HG03342 (cell line): ENCODE measurements around the gene INPP5B.
A peak's percentile ranks its signal among the peaks of the same experiment; 100 is the strongest.

Experiments used
- ATAC-seq: cut with Tn5 transposase; IDR thresholded peaks from one replicate; pipeline ENCODE4 v1.9.1; 2021; ENCODE audit warnings: mild to moderate bottlenecking, moderate library complexity; ENCODE audit not compliant: unreplicated experiment

The INPP5B gene

DNA sequence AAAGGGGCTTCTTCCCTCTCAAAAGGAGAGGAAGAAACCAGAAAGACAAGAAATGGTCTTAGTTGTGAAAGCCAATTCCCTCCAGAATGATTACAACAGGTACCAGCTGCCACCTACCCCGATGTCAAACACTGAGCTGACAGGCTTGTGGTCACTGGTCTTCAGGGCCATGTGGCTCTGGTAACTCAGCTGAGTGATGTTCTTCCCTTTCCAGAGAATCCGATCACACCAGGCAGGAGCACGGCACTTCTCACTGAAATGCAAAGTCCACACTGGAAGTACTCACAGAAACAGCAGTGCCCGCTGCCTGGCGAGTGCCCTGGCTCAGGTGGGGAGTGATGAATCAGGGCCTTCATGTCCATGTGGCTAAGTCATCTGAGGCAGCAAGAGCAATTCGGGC lies 68.8 kb downstream of the INPP5B start:
- no peak for ATAC-seq

- ATAC-seq, result no peak
Measured at GRCh38 chr1:37875833-37876232, 71.0 kb downstream of the INPP5B start.

DNA sequence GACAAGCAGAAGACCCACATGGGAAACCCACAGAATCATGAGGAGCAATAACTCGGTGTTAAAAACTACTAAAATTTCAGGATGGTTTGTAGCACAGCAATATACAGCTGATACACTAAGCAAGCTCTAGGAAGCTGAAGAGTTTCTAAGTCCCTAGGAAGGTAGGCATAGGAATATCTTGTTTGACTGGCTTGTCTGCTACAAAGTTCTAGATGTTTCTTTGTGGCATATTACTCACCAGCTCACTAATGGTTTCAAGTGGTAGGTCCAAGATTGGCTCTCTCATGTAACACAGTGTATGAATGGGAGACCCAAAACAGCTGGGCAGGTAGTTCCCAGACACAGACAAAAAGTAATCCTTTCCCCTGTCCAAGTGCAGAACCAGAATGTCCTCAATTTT lies 74.2 kb downstream of the INPP5B start:
- no peak for ATAC-seq

DNA sequence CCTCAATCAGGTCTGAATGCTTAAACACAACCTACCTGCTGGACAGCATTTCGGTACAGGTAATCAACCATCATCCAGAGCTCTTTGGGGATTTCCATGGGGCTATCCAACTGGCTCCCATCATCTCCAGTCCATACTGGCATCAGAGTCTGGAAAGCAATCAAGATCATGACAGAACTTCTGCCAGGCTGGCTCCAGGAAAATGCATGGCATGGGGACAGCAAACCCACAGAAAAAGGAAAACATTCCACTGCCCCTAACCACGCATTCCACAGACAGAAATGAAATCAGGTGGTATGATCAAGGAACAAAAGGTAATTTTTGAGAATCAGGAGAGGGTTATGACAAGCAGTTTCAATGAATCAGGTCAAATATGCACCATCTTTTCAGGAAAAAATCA lies 78.4 kb downstream of the INPP5B start:
- ATAC-seq, result no peak

GRCh38 chr1:37867784-37868183 lies 79.1 kb downstream of the INPP5B start:
- ATAC-seq, result no peak

DNA sequence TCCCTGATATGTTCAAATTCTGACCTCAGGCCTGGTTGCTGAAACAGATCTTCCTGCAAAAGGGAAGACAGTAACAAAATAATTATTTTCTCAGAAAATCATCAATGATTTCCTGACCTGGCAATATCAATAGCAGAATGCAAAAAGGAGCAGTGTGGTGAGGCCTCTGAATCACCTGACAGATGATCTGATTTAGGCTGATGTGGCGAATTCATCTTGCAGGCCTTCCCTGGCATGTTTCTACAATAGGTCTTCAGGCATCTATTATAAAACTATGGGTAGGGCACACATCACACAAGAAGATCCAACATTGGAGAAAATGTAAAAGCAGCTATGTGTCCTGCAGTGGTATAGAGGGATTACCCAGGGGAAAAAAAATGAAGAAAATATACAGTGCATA lies 80.4 kb downstream of the INPP5B start:
- no peak for ATAC-seq

GRCh38 chr1:37865348-37866120 lies 81.3 kb downstream of the INPP5B start:
- no peak for ATAC-seq

GRCh38 chr1:37862330-37862729 lies 84.5 kb downstream of the INPP5B start:
- no peak for ATAC-seq

DNA sequence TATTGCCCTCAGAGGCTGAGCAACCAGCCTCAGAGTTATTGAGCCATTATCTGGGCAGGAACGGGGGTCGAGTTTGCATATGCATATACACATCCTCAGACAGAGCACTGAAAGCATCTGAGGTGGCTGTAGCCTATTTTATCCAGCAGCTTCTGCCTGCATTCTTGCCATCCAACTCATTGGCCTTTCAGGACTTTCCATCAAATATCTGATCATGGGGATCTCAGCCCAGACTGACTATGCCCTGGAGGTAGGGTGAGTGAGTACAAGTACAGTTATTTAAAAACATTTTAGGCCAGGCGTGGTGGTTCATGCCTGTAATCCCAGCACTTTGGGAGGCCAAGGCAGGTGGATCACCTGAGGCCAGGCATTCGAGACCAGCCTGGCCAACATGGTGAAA lies 85.7 kb downstream of the INPP5B start:
- no peak for ATAC-seq

GRCh38 chr1:37860346-37860666 lies 86.5 kb downstream of the INPP5B start:
- no peak for ATAC-seq

DNA sequence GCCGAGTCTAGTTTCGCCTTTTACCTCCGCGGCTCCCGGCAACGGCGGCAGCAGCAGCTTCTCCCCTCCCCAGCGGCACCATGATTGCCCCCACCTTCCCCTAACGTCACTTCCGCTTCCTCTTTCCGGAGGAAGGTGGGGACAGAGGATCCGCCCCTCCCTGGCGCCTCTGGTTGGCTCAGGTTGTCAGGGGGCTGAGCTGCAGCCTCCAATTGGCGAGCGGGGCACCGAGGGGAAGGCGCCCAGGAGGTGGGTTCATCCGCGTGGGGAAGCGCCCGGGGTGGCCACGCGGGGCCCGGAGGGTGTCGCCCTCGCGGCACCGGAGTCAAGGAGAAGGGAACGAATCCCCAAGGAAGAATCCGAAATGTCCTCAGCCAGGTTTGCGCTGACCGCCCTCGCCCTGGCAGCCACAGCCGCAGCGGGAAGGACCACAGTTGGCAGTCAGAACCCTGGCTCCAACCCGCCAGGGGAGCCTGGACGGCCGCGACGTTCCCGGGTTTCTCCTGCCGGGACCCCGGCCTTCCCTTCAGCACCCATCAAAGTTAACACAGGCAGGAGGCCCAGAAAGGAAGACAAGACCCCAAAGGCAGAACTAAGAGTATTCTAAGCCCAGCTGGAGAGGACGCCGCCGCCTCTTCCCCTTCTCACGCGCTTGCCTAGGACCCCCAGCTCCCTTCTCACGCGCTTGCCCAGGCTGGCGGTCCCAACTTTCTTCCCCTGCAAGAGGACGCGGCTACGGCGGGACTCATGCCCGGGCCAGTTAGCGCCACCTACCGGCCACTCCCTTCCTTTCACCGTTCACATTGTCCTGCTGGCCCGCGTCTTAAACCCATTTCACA lies 87.1 kb downstream of the INPP5B start, which contains the start of gene MTF1:
TSS of gene MTF1 (minus strand) at position 86 of the 839 bp plus-strand sequence. CDS start 1,934 bp downstream, outside the sequence.
- ATAC-seq, result peak; percentile 90

DNA sequence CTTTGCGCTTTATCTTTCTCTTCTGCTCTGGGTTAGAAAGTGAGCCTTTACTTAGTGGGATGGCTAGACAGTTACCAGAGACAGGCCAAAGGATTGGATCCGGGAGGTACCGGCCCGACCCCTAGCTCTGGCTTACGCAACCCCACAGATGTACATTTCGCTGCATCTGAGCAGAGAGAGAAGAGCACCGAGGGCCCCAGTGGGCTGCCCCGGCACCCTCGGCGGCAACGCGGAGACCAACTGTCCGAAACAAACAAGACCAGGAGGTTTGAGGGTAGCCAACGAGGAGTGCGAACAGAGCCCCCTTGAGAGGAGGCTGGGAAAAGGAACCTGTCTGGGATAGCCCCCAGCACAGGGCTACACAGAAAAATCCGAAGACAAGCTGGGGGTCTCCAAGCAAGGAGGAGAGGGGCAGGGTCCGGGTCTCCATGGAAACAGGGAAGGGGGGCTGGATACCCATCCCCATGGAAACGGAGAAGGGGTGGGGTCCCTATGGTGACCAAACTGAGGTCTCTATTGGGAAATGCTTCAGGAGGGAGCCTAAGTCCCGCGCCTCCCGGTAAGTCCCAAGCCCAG lies 87.8 kb downstream of the INPP5B start:
- peak; percentile 19 for ATAC-seq

DNA sequence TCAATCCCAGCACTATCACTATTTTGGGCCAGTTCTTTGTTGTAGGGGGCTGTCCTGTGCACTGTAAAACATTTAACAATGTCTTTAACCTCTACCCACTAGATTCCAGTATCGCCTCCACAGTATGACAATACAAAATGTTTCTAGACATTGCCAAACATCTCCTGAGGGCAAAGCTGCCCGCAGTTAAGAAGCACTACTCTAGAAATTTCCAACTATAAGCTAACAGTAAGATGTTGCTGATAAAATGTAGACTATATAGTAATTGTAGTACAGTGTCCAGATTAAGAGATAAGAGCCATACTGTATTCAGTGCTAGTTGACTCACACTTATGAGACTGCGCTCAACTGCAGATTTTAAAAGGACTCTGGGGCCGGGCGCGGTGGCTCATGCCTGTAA lies 92.4 kb downstream of the INPP5B start:
- no peak for ATAC-seq

GRCh38 chr1:37853157-37853556 lies 93.7 kb downstream of the INPP5B start:
- ATAC-seq, result no peak

DNA sequence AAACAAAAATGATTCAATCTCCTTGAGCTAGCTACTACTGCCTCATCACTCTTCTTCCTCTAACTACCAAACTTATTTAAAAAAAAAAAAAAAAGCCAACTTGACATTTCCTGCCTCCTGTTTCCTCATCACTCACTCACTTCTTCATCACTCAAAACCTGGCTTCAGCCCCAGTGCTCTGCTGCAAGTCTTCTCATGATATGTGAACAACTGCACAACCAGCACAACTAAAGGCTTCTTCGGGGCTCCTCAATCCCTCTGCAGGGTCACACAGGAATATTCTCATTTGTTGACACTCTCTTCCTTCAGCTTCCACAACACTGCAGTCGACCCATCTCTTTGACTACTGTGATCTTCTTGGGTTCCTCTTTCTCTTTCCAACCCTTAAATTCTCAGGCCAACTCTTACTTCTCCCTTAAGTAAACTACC lies 95.1 kb downstream of the INPP5B start:
- no peak for ATAC-seq

- no peak for ATAC-seq
Measured at GRCh38 chr1:37851262-37851661, 95.6 kb downstream of the INPP5B start.

DNA sequence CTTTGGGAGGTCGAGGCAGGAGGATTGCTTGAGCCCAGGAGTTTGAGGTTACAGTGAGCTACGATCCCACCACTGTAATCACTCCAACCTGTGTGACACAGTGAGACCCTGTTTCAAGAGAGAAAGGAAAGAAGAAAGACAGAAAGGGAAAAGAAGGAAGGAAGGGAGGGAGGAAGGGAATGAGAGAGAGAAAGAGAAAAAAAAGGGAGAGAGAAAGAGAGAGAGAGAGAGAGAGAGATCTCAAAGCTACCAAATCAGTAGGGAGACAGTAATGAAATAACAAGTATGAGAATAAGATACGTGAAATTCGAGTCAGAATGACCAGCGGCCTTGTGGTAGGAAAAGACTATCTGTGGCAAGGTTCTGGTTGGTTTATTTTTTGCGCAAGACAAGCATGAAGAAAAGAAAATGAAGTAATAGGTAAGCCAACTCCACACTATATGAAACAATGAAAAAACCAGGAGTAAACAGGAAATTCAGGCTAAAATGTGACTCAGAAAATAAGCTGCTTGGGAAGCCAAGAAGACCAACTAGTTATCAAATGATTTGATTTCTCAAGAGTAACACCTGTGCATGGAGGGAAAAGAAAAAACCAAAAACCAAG lies 96.4 kb downstream of the INPP5B start:
- no peak for ATAC-seq

GRCh38 chr1:37849480-37849879 lies 97.4 kb downstream of the INPP5B start:
- no peak for ATAC-seq

- no peak for ATAC-seq
Measured at GRCh38 chr1:37846647-37847339, 100.1 kb downstream of the INPP5B start.

DNA sequence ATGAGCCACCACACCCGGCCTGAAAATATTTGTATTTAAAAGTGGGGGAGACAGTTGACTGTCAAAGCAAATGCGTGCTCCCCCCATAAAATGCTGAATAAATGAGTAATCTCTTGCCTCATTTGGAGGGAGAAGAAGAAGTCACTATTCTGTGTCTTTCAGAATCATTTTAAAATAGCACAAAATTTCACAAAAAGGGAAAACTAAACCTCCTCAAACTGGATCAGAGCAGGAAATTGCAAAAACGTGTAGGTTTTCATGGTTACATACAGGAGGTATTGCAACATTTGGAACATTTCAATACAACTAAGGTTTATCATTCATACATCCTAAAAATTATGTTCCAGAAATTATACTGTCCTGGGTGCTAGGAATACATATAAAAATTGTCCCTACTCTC lies 101.1 kb downstream of the INPP5B start:
- no peak for ATAC-seq
